Kidney (tissue), 14 donors: Measurements from ENCODE around the gene KCNQ1. TPM values are rescaled to one million over a fixed set of nuclear protein-coding genes. Genes with fewer than 3 reads are reported as not detected.

ENCODE experiments used
- DNase-seq, 5 donors: peaks; one replicate each; pipeline ENCODE4 v3.0.0-alpha.2; 2013 to 2020
- FAIRE-seq: peaks from 2 replicates; lab custom pipeline; 2012; peaks lifted over from hg19 to GRCh38; lab: Jason Lieb, UNC
- H3K27ac ChIP-seq, 2 donors: one replicate each; pipeline ENCODE4 v1.7.0; 2013; ENCODE audit warnings: low read depth in 2 of 2, low read length in 2 of 2, inconsistent platforms in 1 of 2
- H3K27me3 ChIP-seq: one replicate; pipeline ENCODE4 v1.7.1; 2013; ENCODE audit warnings: low read length, inconsistent platforms; ENCODE audit not compliant: control insufficient read depth, insufficient read depth
- H3K36me3 ChIP-seq, 3 donors: one replicate each; pipeline versions ENCODE4 v1.7.0 to v1.7.1; 2013; ENCODE audit warnings: low read length in 3 of 3, control low read depth in 1 of 3, inconsistent platforms in 1 of 3; ENCODE audit not compliant: insufficient read depth in 3 of 3, control insufficient read depth in 2 of 3
- H3K4me1 ChIP-seq, 3 donors: one replicate each; pipeline versions ENCODE4 v1.7.0 to v1.7.1; 2013; ENCODE audit warnings: low read length in 3 of 3, inconsistent platforms in 1 of 3, low read depth in 1 of 3; ENCODE audit not compliant: control insufficient read depth in 2 of 3, insufficient read depth in 2 of 3
- H3K4me3 ChIP-seq, 3 donors: one replicate each; pipeline versions ENCODE4 v1.7.0 to v1.8.1; 2013; ENCODE audit warnings: low read length in 3 of 3, control low read depth in 1 of 3, inconsistent platforms in 1 of 3
- H3K9ac ChIP-seq, 3 donors: one replicate each; pipeline versions ENCODE4 v1.7.0 to v1.7.1; 2013; ENCODE audit warnings: low read length in 3 of 3, control low read depth in 1 of 3, inconsistent platforms in 1 of 3
- H3K9me3 ChIP-seq, 3 donors: one replicate each; pipeline versions ENCODE4 v1.7.0 to v1.7.1; 2013; ENCODE audit warnings: low read length in 3 of 3, control low read depth in 1 of 3, inconsistent platforms in 1 of 3; ENCODE audit not compliant: control insufficient read depth in 2 of 3, insufficient read depth in 1 of 3
- CTCF ChIP-seq: IDR thresholded peaks from 3 replicates; pipeline ENCODE4 v1.5.1; 2012; ENCODE audit warnings: mild to moderate bottlenecking, moderate library complexity, borderline replicate concordance; ENCODE audit not compliant: insufficient read depth; ENCODE audit errors: extremely low read depth
- intact Hi-C: fragments of 100-400 bp; cut with DNase I; formaldehyde crosslinking; loops from one replicate; pipeline ENCODE4 v1.11.1; 2022
- polyA plus RNA-seq: library from polyadenylated mRNA; stranded (reverse); fragments of 350-450 nt; fragmentation: Illumina TruSeq; extraction: RNeasy Lipid Tissue Mini Kit (QIAGEN cat#74804); gene quantifications from one replicate; pipeline ENCODE4 v1.2.3, GENCODE V29; 2014; ENCODE audit warnings: low read depth, low replicate concordance; ENCODE audit not compliant: insufficient read depth
- total RNA-seq: library from RNA; stranded (reverse); fragmentation: NEBNext Ultra II Directional; extraction: Animal tissue kit (Norgen Biotek cat#: 25700); gene quantifications from one replicate; pipeline ENCODE4 v1.2.1, GENCODE V29; 2021
- donor health status: control.
- donor health status: control.
- donor health status: control.
- donor health status: control.
- donor health status: control.
- donor health status: DM: yes; HTN: yes; CAD: no.
- donor health status: Normal renal cell carcinoma (clear cell type).

KCNQ1 gene
- total and polyA plus RNA-seq, 2 donors from 2014 or later = 45.5 to 49.4 TPM

GRCh38 chr11:2675540-2675939 is 230.7 kb downstream of the KCNQ1 start:
- peak in 2 of 5 donors; percentile 41 to 62 for DNase-seq

GRCh38 chr11:2677127-2677526 is 232.3 kb downstream of the KCNQ1 start:
- Histone ChIP-seq H3K27me3 (no peaks in the 10 kb centered on the region), H3K36me3 (no peaks in the 10 kb centered on the region), H3K4me1 (peaks cover 0 to 11% (median 0%) of the 10 kb centered on the region in 3 donors), H3K27ac (no peak overlapping the region), H3K9ac (no peak overlapping the region), H3K4me3 (no peak overlapping the region), H3K9me3 (no peaks in the 10 kb centered on the region)
- intact Hi-C loops = no loop called here
- DNase-seq = no peak
- no peak for FAIRE-seq
- no peak for TF ChIP-seq CTCF

More at GRCh38 chr11:2675540-2675939, 230.7 kb downstream of the KCNQ1 start:
- H3K27ac ChIP-seq = no peak overlapping the region
- no peak overlapping the region for H3K4me3 ChIP-seq
- no peaks in the 10 kb centered on the region for H3K27me3 ChIP-seq
- H3K9me3 ChIP-seq = no peaks in the 10 kb centered on the region
- FAIRE-seq = no peak
- no peak overlapping the region for H3K9ac ChIP-seq
- TF ChIP-seq CTCF = no peak
- no peaks in the 10 kb centered on the region for H3K36me3 ChIP-seq
- peaks cover 0 to 11% (median 0%) of the 10 kb centered on the region in 3 donors for H3K4me1 ChIP-seq
- intact Hi-C loops = no loop called here

DNA sequence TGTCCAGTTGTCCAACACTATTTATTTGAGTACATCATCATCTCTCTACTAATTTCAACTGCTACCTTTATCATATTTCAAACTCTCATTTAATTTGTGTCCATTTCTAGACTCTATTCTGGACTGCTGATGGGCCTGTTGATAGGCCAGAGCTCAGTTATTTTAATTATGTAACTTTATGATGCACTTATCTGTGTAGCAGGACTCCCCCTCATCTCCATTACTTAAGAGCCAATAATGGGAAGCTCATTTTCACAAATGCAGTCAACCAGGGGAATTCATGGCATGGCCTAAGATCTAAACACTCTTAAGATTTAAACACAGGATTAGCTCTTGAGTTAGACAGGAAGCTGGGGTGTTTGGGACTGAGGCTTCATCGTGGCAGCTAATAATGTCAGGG is 233.6 kb downstream of the KCNQ1 start:
- peak in 2 of 5 donors; percentile 23 to 45 for DNase-seq
- peaks cover 0 to 9% (median 2%) of the 10 kb centered on the region in 3 donors for H3K4me1 ChIP-seq
- FAIRE-seq = no peak
- H3K27me3 ChIP-seq = no peaks in the 10 kb centered on the region
- H3K4me3 ChIP-seq = no peak overlapping the region
- H3K27ac ChIP-seq = no peak overlapping the region
- H3K9ac ChIP-seq = no peak overlapping the region
- H3K9me3 ChIP-seq = no peaks in the 10 kb centered on the region
- H3K36me3 ChIP-seq = peaks cover 0 to 5% (median 0%) of the 10 kb centered on the region in 3 donors
- intact Hi-C loops = no loop called here
- TF ChIP-seq CTCF = no peak
